Gastroesophageal sphincter (tissue), 3 donors: ENCODE results near the gene LCNL1.

Experiments
- EP300 ChIP-seq: sonication (generic); formaldehyde crosslinking; IDR thresholded peaks from one replicate; pipeline ENCODE4 v1.6.1; 2017; ENCODE audit warnings: antibody characterized with exemption, mild to moderate bottlenecking
- POLR2A ChIP-seq, 2 donors: fragments of 450-650 bp; IDR thresholded peaks; one replicate each; pipeline ENCODE4 v1.6.1; 2017; ENCODE audit warnings: antibody characterized with exemption in 2 of 2, mild to moderate bottlenecking in 2 of 2, moderate library complexity in 1 of 2
- POLR2AphosphoS5 ChIP-seq: sonication (generic); formaldehyde crosslinking; IDR thresholded peaks from one replicate; pipeline ENCODE4 v1.6.1; 2017; ENCODE audit warnings: antibody characterized with exemption
- TF ChIP-seq, protein P1 (sequence below), 4 experiments: fragments of 200-600 bp in 2 of 4; fragments of 450-650 bp in 2 of 4; sonication (generic) in 1 of 4; IDR thresholded peaks; one replicate each; pipeline ENCODE4 v1.5.1; 2017 to 2019; ENCODE audit warnings: antibody characterized with exemption in 4 of 4, mild to moderate bottlenecking in 2 of 4, moderate library complexity in 2 of 4

DNA sequence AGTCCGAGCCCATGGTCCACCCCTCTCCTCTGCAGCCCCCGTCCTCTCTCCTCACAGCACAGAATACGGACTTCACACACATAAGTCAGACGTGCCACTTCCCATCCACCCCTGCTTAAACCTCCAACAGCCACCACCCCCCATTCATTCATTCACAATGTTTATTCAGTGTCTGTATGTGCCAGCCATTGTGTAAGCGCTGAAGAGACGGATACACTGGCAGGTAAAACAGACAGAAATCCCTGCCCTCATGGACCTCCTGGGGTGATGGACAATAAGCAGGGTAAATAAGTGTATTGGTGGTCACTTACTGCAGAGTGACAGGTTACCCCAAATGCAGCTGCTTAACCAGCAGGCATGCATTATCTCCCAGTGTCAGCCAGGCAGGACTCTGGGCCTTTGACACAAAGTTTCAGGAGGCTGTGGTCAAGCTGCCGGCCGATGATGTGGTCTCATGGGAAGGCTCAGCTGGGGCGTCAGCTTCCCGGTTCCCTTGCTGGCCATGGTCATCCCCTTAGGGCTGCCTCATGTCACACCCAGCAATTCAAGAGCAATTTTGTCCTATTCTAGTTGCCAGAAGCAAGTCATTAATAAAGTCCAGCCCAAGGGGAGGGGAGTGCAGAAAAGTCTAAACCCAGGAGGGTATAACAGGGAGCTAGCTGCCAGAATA is 7.6 kb downstream of the LCNL1 start:
- TF ChIP-seq, protein P1, sequence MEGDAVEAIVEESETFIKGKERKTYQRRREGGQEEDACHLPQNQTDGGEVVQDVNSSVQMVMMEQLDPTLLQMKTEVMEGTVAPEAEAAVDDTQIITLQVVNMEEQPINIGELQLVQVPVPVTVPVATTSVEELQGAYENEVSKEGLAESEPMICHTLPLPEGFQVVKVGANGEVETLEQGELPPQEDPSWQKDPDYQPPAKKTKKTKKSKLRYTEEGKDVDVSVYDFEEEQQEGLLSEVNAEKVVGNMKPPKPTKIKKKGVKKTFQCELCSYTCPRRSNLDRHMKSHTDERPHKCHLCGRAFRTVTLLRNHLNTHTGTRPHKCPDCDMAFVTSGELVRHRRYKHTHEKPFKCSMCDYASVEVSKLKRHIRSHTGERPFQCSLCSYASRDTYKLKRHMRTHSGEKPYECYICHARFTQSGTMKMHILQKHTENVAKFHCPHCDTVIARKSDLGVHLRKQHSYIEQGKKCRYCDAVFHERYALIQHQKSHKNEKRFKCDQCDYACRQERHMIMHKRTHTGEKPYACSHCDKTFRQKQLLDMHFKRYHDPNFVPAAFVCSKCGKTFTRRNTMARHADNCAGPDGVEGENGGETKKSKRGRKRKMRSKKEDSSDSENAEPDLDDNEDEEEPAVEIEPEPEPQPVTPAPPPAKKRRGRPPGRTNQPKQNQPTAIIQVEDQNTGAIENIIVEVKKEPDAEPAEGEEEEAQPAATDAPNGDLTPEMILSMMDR (IDR thresholded peaks at IDR 0.05) = no peak
- no peak for TF ChIP-seq POLR2AphosphoS5
- TF ChIP-seq POLR2A (IDR thresholded peaks at IDR 0.05) = no peak
- no peak for TF ChIP-seq EP300
